NCI-H510A treated with DMSO at 0.1 percent for 48 hours (cell line): ENCODE results near the gene COL18A1.

Source experiments
- DNase-seq: peaks from one replicate; lab custom pipeline; 2025; lab: John Stamatoyannopoulos, UW

Gene COL18A1

DNA sequence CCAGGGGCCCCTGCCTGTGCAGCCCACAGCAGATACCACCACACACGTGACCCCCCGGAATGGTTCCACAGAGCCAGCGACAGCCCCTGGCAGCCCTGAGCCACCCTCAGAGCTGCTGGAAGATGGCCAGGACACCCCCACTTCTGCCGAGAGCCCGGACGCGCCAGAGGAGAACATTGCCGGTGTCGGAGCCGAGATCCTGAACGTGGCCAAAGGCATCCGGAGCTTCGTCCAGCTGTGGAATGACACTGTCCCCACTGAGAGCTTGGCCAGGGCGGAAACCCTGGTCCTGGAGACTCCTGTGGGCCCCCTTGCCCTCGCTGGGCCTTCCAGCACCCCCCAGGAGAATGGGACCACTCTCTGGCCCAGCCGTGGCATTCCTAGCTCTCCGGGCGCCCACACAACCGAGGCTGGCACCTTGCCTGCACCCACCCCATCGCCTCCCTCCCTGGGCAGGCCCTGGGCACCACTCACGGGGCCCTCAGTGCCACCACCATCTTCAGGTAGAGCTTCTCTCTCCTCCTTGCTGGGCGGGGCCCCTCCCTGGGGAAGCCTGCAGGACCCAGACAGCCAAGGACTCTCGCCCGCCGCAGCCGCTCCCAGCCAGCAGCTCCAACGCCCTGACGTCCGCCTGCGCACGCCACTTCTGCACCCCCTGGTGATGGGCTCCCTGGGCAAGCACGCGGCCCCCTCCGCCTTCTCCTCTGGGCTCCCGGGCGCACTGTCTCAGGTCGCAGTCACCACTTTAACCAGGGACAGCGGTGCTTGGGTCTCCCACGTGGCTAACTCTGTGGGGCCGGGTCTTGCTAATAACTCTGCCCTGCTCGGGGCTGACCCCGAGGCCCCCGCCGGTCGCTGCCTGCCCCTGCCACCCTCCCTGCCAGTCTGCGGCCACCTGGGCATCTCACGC, 51.0 kb downstream of the COL18A1 start:
- no peak for DNase-seq

DNA sequence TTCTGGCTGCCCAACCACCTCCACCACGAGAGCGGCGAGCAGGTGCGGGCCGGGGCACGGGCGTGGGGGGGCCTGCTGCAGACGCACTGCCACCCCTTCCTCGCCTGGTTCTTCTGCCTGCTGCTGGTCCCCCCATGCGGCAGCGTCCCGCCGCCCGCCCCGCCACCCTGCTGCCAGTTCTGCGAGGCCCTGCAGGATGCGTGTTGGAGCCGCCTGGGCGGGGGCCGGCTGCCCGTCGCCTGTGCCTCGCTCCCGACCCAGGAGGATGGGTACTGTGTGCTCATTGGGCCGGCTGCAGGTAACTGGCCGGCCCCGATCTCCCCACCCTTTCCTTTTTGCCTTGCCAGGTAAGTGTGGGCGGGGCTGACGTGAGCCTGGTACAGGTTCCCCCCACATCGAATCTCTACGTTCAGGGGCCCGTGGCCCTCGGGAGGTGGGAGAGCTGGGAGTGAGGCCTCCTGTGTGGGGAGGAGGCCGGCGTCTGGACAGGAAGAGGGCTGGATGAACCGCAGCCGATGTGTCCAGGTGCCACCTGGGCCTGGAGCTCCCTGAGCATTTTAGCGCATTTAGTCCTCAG, 51.7 kb downstream of the COL18A1 start:
- no peak for DNase-seq

DNA sequence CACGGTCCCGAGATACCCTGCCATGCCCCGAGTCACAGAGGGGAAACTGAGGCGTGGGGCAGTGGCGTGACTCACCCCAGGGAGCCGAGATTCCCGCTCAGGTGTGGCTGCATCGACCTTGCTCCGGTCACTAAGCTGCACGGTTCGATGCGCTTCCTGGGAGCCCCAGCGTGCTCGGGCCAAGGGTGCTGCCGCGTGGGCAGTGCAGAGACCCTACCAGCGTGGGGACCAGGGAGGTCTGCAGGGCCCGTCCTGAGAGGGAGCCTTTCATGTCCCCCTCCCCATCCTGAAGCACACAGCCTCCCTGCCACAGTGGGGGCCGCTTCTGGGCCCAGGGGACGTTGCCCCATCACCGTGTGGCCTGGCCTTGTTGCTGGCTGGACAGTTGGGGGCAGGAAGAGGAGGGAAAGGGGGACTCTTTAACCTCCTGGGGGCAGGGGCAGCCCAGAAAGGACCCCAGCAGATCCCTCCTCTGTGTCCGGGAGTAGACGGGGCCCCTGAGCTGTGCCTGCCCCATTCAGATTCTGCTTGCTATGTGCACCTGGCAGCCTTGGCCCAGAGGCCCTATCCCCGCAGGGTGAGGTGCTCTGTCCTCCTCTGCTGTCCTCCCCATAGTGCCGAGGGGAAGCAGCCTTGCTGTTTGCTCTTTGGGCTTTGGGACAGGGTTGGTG, 52.3 kb downstream of the COL18A1 start:
- no peak for DNase-seq

DNA sequence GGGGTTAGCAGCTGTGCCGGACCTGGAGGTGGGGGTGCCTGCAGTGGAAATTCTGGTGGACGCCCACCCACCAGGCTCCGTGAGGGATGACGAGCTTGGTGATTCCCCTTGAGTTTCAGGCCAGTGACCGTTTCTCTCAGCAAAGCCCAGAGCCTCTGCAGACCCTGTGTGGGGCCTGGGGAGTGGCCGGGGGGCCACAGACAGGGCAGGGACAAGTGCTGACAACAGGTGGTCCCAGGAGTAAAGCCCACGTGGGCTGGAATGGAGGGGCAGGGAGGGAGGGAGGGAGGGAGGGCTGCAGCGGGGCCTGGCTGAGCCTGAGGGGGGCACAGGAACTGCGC, 52.8 kb downstream of the COL18A1 start:
- DNase-seq, result no peak

DNA sequence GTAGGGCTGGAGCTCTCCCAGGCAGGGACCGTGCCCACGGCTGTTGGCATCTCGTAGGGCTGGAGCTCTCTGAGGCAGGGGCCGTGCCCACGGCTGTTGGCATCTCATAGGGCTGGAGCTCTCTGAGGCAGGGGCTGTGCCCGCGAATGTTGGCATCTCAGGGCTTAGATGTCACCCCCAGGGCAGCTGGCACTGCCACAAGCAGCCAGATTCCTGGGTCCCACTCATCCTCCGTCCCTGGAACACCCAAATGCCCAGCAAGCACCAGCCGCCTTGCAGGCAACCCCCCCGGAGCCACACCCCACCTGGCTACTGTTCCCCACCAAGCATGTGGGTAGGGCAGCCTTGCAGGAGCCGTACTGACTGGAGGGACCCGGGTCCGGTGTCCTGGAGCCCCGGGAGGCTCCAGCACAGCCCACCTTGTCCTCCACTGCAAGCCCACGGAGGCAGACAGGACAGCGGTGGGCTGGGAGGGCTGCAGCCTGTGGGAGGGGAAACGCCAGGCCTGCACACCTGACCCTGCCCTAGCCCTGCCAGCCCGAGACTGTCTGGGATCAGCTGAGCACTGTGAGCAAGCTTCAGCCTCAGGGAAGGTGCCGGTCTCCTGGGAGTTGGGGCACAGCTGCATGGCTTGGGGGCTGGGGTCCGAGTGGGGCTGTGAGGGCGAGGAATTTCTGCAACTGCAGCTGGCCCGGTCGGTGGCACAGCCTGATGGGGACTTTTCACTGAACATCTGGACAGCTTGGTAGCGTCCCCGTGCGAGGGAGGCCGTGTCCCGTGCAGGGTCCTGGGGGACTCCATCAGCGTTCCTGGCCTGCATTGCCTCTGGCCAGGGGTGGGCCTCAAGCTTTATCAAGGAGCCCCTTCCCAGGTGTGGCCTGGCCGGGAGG, 53.6 kb downstream of the COL18A1 start:
- no peak for DNase-seq

DNA sequence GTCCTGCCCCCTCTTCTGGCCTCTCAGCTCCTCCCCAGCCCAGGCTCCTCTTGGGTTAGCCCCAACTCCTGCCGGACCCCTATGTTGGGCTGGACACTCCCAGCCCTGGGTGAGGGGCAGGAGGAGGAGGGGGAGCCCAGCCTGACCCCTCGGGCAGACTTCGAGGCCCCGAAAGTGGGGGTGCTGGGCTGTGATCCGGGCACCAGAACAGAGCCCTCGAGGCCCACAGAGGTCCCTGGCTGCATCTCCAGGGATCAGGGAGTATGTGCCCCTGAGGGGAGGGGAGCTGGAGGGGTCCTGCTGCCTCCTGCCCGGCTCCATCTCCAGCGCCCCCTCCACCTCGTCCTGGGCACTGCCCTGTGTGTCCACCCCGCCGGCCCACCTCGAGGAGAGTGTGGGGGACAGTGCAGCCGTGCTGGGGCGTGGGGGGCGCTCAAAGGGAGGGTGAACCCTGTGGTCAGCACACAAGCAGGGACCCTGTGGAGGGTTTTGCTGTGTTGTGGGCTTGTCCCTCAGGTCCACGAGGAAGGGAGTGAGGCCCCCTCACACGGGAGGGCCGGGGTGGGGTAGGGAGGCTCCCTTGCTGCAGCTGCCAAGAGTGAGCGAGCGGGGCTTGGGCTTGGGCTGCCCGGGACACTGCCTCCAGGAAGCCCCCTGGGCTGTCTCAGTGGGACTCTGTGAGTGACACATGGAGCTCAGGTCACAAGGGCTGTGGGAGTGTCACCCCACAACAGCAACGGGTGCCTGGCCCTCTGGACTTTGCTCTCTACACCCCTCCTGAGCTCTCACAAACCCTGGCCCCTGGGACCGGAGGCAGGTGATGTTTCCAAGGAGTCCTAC, 54.4 kb downstream of the COL18A1 start:
- DNase-seq, result no peak

DNA sequence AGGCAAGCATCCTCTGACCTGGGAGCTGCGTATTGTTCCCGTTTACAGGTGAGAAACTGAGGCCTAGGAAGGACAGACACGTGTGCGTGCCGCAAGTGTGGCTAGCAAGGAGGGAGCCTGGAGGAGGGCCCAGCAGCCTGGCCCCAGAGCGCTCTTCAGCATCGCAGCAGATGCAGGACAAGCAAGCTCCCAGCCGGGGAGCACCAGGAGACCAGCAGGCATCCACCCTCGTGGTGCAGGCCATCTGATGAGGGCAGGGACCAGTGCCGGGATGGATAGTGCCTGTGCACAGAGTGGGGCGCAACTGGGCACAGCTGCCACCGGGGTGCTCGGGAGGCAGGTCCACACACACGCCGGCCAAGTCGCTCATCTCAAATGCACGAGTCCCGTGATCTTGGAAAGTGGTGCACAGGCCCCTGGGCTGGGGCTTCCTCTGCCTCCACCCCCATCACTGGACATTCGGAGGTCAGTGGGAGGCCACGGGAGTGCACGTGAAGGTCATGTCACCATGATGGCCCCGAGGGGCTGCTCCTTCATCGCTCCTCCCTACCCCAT, 55.1 kb downstream of the COL18A1 start:
- no peak for DNase-seq

DNA sequence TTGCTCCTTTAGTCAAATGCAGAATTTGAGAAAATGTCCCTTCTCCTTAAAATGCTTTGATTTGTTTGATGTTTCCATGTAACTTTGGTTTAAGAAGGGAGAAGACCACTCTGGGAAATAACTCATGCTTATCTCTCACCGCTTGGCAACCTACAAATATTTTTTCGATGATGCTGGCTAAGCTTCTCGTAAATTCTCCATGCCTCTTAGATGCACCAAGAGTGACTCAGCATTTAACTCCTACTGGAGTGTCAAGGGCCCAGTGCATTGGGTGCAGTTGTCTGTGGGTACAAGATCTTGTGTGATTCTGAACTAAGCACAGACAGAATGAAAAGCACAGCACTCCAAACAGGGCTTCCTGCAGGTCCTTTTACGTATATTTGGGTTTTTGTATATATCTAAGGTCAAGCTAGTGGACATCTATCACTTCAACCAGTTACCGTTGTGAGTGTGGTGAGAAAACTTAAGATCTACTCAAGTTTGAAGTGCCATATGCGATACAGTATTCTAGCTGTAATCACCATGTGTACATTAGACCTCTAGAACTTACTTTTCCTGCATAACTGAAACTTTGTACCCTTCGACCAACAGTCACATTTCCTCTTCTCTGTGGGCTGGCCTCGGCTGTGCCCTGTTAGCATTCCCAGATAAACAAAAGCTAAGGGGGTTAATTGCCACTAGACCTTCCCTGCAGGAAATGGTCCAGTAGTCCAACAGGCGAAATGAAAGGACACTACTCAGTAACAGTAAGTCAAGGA, 55.8 kb downstream of the COL18A1 start:
- no peak for DNase-seq

DNA sequence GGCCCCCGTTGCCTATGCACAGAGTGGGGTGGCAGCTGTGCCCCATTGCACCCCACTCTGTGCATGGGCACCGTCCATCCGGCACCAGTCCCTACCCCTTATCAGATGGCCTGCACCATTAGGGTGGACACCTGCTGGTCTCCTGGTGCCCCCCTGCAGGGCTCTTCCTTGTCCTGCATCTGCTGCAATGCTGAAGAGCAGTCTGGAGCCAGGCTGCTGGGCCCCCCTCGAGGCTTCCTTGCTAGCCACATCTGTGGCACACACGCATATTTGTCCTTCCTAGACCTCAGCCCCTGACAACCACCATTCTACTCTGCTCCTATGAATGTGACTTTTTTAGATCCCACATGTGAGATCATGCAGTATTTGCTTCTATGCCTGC, 56.4 kb downstream of the COL18A1 start:
- no peak for DNase-seq

DNA sequence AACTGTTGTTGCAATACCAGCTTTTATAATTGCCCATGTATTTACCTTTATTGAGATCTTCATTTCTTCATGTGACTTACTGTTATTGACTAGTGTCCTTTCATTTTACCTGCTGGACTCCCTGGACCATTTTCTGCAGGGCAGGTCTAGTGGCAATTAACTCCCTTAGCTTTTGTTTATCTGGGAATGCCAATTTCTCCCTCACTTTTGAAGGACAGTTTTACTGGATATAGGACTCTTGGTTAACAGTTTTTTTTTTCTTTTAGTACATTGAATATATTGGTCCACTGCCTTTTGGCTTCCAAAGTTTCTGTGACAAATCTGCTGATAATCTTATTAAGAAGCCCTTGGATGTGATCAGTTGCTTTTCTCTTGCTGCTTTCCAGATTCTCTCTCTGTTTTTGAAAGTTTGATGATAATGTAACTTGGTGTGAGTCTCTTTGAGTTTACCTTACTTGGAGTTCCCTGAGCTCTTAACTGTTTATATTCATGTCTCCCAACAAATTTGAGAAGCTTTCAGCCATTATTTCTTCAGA, 56.9 kb downstream of the COL18A1 start:
- DNase-seq, result no peak

DNA sequence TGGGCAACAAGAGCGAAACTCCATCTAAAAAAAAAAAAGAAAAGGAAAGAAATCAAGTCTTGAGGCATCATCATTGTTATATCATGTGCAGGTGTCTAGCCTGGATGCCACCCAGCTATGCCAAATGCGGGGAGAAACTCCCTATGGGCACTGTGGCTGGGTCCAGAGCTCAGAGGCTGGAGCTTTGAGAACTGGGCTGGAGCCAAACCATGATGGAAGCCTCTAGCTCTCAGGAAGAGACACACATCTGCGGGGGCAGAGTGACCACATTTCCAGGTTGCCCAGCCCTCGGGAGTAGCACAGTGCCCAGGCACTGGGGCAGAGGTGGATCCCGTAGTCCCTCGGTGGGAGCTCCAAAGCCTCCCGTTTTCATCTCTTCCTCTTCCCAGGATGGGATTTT, 58.9 kb downstream of the COL18A1 start:
- DNase-seq, result no peak

DNA sequence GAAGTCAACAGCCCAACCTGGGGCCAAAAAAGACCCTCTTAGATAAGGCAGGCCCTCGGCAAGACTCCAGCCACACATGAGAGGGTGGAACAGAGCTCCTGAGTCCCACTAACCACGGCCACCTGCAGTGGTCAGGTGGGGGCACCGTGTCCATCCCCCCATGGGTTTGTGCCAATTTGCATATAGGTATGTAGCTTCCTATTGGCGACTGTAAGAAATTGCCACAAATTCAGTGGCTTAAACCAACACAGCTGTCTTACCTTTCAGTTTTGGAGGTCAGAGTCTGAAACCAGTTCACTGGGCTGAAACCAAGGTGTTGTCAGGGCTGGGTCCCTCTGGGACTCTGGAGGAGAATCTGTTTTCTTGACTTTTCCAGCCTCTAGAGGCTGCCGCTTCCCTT, 59.3 kb downstream of the COL18A1 start:
- DNase-seq, result no peak

DNA sequence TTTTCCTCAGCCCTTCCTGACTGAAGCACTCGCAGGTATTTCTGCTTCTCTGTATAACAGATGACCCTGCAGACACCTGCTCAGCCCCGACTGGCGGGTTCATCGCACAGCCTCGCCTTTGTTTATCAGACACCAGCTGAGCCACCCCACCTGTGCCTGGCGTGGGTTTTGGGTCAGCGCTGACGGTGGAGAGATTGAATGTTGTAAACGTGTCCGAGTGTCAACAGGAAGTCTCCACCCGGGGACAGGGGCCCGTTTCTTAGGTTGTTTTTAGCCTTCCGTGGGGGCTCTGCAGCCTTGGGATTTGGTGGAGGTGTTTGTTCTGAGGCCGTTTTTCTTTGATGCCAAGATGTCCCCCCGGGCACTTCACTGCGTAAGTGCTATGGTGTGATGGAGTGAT, 60.1 kb downstream of the COL18A1 start:
- DNase-seq, result no peak

DNA sequence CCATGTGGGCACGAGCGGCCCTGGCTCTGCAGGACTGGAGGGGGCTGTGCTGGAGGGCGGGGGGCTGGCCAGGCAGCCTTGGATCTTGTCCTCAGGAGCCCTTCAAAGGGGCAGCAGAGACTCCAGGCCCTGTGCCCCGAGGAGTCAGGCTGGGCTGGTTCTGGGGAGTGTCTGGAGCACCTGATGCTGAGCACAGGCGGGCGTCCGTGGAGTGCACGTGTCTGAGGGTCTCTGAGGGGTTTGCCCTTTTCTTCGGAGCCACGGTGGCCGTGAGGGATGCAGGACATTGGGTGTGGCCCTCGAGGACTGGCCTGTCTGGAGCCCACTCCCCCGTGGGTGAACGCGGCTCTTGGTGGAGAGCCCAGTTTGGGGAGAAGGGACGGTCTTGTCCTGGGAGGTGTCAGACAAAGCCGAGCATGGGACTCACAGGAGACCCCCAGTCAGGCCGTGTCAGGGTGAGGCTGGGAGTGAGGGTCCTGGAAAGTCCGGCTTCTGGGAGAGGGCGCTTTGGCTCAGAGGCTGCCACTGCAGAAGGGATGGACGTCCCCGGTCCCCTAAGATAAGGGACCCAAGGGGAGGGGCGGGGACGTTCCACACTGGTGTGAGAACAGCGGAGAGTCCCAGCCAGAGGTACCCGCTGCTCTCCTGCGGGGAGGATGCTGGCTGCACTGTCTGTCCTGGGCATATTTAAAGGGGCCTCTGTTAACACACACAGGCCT, 60.8 kb downstream of the COL18A1 start:
- no peak for DNase-seq

DNA sequence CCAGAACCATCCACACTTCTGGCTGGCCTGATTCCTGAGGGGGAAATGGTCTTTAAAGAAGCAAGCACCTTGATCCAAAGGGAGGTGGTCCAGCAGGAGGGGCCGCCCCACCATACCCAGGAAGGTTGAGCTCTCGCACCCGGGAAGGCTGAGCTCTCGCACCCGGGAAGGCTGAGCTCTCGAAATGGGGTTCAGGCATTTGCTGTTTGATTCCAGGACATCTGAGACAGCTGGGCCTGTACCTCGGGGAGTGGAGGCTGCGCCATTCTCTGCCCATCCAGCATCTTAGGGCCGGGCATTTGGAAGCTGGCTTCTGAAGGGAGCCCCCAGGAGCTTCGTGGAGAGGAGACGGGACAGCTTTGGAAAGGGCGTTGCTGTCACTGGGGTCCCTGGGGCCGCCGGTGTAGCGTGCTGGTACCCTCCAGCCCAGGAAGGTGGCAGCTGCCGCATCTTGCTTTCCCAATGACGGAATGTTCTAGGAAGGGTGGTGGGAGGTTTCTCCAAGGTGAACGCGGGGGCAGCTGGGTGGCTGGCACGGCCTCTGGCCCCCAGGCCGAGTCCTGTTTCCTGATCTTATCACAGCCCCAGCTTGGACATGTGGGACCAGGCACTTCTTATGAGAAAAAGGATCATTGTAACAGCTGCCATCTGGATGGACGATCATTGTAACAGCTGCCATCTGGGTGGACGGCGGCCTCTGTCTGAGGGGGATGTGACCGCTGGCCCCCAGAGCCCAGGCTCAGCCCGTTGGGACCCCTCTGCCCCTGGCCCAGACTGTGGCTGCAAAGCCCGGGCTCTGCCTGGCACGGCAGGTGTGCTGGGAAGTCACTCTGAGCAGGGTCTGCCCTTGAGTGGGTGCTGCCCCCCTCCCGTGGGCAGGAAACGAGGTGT, 61.6 kb downstream of the COL18A1 start:
- no peak for DNase-seq

DNA sequence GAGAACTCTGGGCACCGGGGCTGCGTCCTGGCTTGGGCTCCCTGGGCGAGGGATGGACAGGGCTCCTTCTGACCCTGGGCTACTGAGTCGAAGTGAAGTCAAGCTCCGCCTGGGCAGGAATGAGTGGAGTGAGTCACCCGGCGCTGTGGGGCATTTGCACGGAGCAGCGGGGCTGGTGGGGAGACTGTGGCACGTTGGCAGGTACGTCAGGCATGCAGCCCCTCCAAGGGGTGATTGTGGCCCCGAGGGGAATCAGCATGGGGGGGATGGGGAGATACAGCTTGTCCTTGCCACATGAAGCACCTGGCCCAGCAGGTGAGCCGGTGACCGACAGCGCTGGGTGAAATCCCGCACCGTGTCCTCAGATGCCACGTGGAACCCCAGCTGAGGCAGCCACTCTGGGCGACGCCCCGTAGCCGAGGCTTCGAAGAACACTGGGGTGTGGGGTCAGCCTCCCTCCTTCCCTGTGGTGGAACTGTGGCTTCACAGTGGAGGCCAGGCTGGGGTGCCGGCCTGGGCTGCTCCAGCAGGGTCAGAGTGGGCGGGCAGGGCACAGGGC, 62.3 kb downstream of the COL18A1 start:
- no peak for DNase-seq

DNA sequence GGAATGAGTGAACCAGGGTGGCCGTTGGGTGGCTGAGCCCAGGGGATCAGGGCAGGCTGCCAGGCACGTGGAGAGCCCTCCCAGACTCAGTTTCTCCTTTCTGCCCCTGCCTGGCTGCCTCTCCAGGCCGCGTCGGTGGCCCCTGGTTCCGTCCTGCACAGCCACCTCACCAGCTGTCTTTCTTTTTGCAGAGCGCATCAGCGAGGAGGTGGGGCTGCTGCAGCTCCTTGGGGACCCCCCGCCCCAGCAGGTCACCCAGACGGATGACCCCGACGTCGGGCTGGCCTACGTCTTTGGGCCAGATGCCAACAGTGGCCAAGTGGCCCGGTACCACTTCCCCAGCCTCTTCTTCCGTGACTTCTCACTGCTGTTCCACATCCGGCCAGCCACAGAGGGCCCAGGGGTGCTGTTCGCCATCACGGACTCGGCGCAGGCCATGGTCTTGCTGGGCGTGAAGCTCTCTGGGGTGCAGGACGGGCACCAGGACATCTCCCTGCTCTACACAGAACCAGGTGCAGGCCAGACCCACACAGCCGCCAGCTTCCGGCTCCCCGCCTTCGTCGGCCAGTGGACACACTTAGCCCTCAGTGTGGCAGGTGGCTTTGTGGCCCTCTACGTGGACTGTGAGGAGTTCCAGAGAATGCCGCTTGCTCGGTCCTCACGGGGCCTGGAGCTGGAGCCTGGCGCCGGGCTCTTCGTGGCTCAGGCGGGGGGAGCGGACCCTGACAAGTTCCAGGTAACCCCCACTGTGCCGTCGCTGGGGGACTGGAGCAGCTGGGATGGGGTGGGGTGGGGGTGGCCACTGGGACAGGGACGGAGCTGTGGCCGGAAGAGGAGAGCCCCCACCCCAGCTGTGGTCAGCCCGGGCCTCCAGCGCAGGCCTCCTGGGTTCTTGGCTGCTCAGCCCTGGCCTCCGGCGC, 63.3 kb downstream of the COL18A1 start:
- DNase-seq, result no peak
